ENCODE measurements around the gene KRTAP9-9.
"Not testable (repeated sequence)": the region's sequence is repeated elsewhere in the genome, so short reads cannot be mapped to it uniquely, and the experiment has no call there.

Gene KRTAP9-9

DNA sequence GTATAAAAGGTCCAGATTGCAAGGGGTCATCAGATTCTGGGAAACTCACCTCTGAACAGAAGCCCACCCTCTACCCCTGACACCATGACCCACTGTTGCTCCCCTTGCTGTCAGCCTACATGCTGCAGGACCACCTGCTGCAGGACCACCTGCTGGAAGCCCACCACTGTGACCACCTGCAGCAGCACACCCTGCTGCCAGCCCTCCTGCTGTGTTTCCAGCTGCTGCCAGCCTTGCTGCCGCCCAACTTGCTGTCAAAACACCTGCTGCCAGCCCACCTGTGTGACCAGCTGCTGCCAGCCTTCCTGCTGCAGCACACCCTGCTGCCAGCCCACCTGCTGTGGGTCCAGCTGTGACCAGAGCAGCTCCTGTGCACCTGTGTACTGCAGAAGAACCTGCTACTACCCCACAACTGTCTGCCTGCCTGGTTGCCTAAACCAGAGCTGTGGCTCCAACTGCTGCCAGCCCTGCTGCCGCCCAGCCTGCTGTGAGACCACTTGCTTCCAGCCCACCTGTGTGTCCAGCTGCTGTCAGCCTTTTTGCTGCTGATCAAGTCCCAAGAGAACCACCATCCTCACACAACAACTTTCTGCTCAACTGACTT lies 5.4 kb upstream of the KRTAP9-9 start, which contains the start of gene KRTAP9-4:
KRTAP9-4 (plus strand) TSS at position 51 of the 604 bp plus-strand sequence; CDS start at position 85, 34 bp downstream.
- not testable (repeated sequence) for H3K36me3 ChIP-seq (ENCODE audit: low read depth); H3K27ac ChIP-seq (ENCODE audit: poor library complexity, severe bottlenecking); H3K4me3 ChIP-seq (ENCODE audit: severe bottlenecking); ATAC-seq (ENCODE audit: low read depth); H3K9me3 ChIP-seq (ENCODE audit: severe bottlenecking); DNase-seq (ENCODE audit: low spot score); H3K4me1 ChIP-seq (ENCODE audit: insufficient read depth, poor library complexity, severe bottlenecking); H3K27me3 ChIP-seq (ENCODE audit: insufficient read depth, poor library complexity, severe bottlenecking)

DNA sequence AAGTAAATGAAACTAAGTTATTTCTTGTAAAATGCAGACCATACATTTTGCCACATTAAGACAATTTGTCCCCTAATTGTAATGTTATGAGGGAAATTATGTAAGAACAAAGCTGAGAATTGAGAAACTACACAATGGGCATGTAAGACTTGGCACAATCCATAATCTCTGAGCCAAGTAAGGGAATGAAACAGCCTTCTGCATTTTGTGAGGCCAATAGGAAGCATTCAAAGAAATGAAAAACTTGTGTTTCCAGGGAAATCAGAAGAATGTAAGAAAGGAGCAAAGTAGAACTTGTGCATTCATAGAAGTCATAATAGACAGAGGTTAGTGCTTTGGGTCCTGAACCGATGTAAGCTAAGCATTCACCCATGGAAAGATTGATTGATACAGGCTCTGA lies 3.9 kb upstream of the KRTAP9-9 start:
- Histone ChIP-seq H3K36me3 (ENCODE audit: low read depth) (no peaks in the 10 kb centered on the region), H3K9me3 (ENCODE audit: severe bottlenecking) (no peaks in the 10 kb centered on the region), H3K27me3 (ENCODE audit: insufficient read depth, poor library complexity, severe bottlenecking) (peaks cover 5% of the 10 kb centered on the region), H3K4me1 (ENCODE audit: insufficient read depth, poor library complexity, severe bottlenecking) (no peaks in the 10 kb centered on the region), H3K4me3 (ENCODE audit: severe bottlenecking) (no peak overlapping the region), H3K27ac (ENCODE audit: poor library complexity, severe bottlenecking) (no peak overlapping the region)
- ATAC-seq (ENCODE audit: low read depth): no peak
- TF ChIP-seq, protein P1, sequence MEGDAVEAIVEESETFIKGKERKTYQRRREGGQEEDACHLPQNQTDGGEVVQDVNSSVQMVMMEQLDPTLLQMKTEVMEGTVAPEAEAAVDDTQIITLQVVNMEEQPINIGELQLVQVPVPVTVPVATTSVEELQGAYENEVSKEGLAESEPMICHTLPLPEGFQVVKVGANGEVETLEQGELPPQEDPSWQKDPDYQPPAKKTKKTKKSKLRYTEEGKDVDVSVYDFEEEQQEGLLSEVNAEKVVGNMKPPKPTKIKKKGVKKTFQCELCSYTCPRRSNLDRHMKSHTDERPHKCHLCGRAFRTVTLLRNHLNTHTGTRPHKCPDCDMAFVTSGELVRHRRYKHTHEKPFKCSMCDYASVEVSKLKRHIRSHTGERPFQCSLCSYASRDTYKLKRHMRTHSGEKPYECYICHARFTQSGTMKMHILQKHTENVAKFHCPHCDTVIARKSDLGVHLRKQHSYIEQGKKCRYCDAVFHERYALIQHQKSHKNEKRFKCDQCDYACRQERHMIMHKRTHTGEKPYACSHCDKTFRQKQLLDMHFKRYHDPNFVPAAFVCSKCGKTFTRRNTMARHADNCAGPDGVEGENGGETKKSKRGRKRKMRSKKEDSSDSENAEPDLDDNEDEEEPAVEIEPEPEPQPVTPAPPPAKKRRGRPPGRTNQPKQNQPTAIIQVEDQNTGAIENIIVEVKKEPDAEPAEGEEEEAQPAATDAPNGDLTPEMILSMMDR (IDR thresholded peaks at IDR 0.05; ENCODE audit: poor library complexity, severe bottlenecking): no peak
- no peak for DNase-seq (ENCODE audit: low spot score)

DNA sequence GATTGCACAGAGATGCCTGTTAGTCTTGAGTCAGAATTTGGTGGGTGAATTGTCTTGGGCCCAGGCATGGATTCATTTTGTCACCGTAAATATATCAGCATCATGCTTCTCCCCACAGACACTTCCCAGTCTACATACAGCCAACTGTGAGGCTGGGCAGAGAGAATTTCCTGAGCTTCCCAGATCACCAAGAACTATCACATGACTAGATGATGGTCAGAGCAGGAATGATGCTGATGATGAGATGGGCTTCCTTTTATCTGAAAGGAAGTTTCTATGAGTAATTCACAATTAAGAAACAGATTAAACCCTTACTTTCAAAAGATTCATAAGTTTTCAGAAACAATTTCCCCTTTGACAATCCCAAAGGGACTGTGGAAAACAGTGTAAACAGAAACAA lies 323 bp upstream of the KRTAP9-9 start:
- H3K36me3 ChIP-seq (ENCODE audit: low read depth): no peaks in the 10 kb centered on the region
- TF ChIP-seq, protein P1 (IDR thresholded peaks at IDR 0.05; ENCODE audit: poor library complexity, severe bottlenecking): no peak
- ATAC-seq (ENCODE audit: low read depth): no peak
- no peak overlapping the region for H3K4me3 ChIP-seq (ENCODE audit: severe bottlenecking)
- H3K27me3 ChIP-seq (ENCODE audit: insufficient read depth, poor library complexity, severe bottlenecking): peaks cover 5% of the 10 kb centered on the region
- no peak overlapping the region for H3K27ac ChIP-seq (ENCODE audit: poor library complexity, severe bottlenecking)
- DNase-seq (ENCODE audit: low spot score): no peak
- no peaks in the 10 kb centered on the region for H3K9me3 ChIP-seq (ENCODE audit: severe bottlenecking)
- no peaks in the 10 kb centered on the region for H3K4me1 ChIP-seq (ENCODE audit: insufficient read depth, poor library complexity, severe bottlenecking)

DNA sequence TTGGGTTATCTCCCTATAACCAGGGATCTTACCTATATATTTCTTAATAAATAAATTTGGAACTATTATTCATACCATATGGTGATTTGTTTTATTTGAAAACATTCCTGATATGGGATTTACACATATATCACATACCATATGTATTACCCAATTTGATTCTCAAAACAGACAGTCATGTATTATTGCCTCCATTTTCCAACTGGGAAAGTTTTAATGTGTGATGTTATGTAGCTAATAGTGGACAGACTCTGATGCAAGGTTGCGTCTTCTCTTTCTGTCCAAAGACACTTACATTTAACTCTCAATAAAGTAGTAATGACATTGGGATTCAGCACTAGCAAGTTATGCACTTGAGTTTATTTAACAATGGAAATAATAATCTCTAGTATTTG lies 1.1 kb downstream of the KRTAP9-9 start:
- DNase-seq (ENCODE audit: low spot score) (no peak), ATAC-seq (ENCODE audit: low read depth) (no peak)
- H3K9me3 ChIP-seq (ENCODE audit: severe bottlenecking): no peaks in the 10 kb centered on the region
- H3K36me3 ChIP-seq (ENCODE audit: low read depth): no peaks in the 10 kb centered on the region
- H3K4me3 ChIP-seq (ENCODE audit: severe bottlenecking): no peak overlapping the region
- TF ChIP-seq, protein P1 (IDR thresholded peaks at IDR 0.05; ENCODE audit: poor library complexity, severe bottlenecking): no peak
- H3K27ac ChIP-seq (ENCODE audit: poor library complexity, severe bottlenecking): no peak overlapping the region
- H3K27me3 ChIP-seq (ENCODE audit: insufficient read depth, poor library complexity, severe bottlenecking): peaks cover 5% of the 10 kb centered on the region
- no peaks in the 10 kb centered on the region for H3K4me1 ChIP-seq (ENCODE audit: insufficient read depth, poor library complexity, severe bottlenecking)

DNA sequence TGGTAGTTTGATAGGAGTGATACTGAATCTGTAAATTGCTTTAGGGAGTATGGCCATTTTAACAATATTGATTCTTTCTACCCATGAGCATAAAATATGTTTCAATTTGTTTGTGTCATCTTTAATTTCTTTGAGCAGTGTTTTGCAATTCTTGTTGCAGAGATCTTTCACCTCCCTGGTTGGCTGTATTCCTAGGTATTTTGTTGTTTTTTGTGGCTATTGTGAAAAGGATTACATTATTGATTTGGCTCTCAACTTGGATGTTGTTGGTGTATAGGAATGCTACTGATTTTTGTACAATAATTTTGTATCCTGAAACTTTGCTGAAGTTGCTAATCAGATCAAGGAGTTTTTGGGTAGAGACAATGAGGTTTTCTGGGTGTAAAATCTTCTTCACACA lies 3.2 kb downstream of the KRTAP9-9 start:
- DNase-seq (ENCODE audit: low spot score) (no peak), ATAC-seq (ENCODE audit: low read depth) (no peak)
- no peaks in the 10 kb centered on the region for H3K36me3 ChIP-seq (ENCODE audit: low read depth)
- H3K27ac ChIP-seq (ENCODE audit: poor library complexity, severe bottlenecking): no peak overlapping the region
- no peaks in the 10 kb centered on the region for H3K9me3 ChIP-seq (ENCODE audit: severe bottlenecking)
- H3K4me3 ChIP-seq (ENCODE audit: severe bottlenecking): no peak overlapping the region
- no peaks in the 10 kb centered on the region for H3K4me1 ChIP-seq (ENCODE audit: insufficient read depth, poor library complexity, severe bottlenecking)
- H3K27me3 ChIP-seq (ENCODE audit: insufficient read depth, poor library complexity, severe bottlenecking): no peaks in the 10 kb centered on the region
- TF ChIP-seq, protein P1 (IDR thresholded peaks at IDR 0.05; ENCODE audit: poor library complexity, severe bottlenecking): no peak

Measured in RWPE2 (cell line).